HepG2 (cell line): Measurements from ENCODE around the gene MAEA. TPM values are rescaled to one million over a fixed set of nuclear protein-coding genes. Genes with fewer than 3 reads are reported as not detected.

Experiments used
- ATAC-seq: fragments of 200-7000 bp; cut with Tn5 transposase; 3 replicates; pipeline ENCODE4 v1.9.1; 2020; ENCODE audit warnings: mild to moderate bottlenecking, moderate library complexity
- BruUV-seq: library from RNA; stranded (reverse); fragments of 400-500 nt; replicated peaks from 2 replicates; lab custom pipeline; 2021; lab: Mats Ljungman, UMichigan
- CTCF ChIA-PET: fragments of 300-600 bp; formaldehyde crosslinking; extraction: SDS; loops from one replicate; lab custom pipeline; 2021; ENCODE audit warnings: low total read pairs, inconsistent platforms, low intra/inter-chr PET ratio; lab: Yijun Ruan, JAX
- POLR2A ChIA-PET: fragments of 350-600 bp; sonication (Branson Sonifier 250); formaldehyde crosslinking; loops from one replicate; lab custom pipeline; 2020; ENCODE audit warnings: antibody characterized with exemption, inconsistent platforms; lab: Yijun Ruan, JAX
- DNase-seq: peaks from one replicate; pipeline ENCODE4 v3.0.0-alpha.2; 2015; ENCODE audit warnings: low spot score
- FAIRE-seq: peaks from 3 replicates; lab custom pipeline; 2011; peaks lifted over from hg19 to GRCh38; lab: Jason Lieb, UNC
- H2AFZ ChIP-seq: one replicate; pipeline ENCODE4 v1.6.1; 2011; ENCODE audit warnings: low read length, inconsistent platforms
- H3K27ac ChIP-seq: fragments of 300-600 bp; 3 replicates; pipeline ENCODE4 v1.8.0; 2011; ENCODE audit warnings: mixed run types, mild to moderate bottlenecking, mixed read lengths, low read length, inconsistent platforms; ENCODE audit not compliant: insufficient read depth; ENCODE audit errors: extremely low read length
- H3K27me3 ChIP-seq, 2 experiments: fragments of 200-600 bp in 1 of 2; 2 replicates in 1 of 2; 3 replicates in 1 of 2; pipeline versions ENCODE4 v1.6.0 to v1.8.0; 2011; ENCODE audit warnings: low read length in 2 of 2, mild to moderate bottlenecking in 2 of 2, moderate library complexity in 2 of 2, inconsistent platforms in 1 of 2; ENCODE audit not compliant: insufficient read depth in 2 of 2, control insufficient read depth in 1 of 2
- H3K36me3 ChIP-seq, 2 experiments: fragments of 200-600 bp in 1 of 2; replicated peaks in 1 of 2; 2 replicates in 1 of 2; 3 replicates in 1 of 2; pipeline versions ENCODE4 v1.5.1 to v1.8.0; 2011; ENCODE audit warnings: low read length in 2 of 2, inconsistent platforms in 1 of 2; ENCODE audit not compliant: insufficient read depth in 2 of 2, control insufficient read depth in 1 of 2
- H3K4me1 ChIP-seq: 2 replicates; pipeline ENCODE4 v1.5.1; 2012; ENCODE audit warnings: low read length, inconsistent platforms; ENCODE audit not compliant: insufficient read depth
- H3K4me2 ChIP-seq: 2 replicates; pipeline ENCODE4 v1.6.0; 2011; ENCODE audit warnings: low read depth, low read length, inconsistent platforms
- H3K4me3 ChIP-seq, 3 experiments: fragments of 200-600 bp in 1 of 3; sonication (generic), shearing (Covaris generic) in 1 of 3; replicated peaks in 1 of 3; 2 replicates each; pipeline ENCODE4 v1.5.1; 2011 to 2016; ENCODE audit warnings: low read length in 3 of 3, inconsistent platforms in 2 of 3, low read depth in 2 of 3, mild to moderate bottlenecking in 2 of 3, control low read depth in 1 of 3, mixed read lengths in 1 of 3; ENCODE audit not compliant: insufficient read depth in 1 of 3
- H3K79me2 ChIP-seq: one replicate; pipeline ENCODE4 v1.6.1; 2011; ENCODE audit warnings: low read length, inconsistent platforms; ENCODE audit not compliant: insufficient read depth
- H3K9ac ChIP-seq: 2 replicates; pipeline ENCODE4 v1.6.0; 2011; ENCODE audit warnings: mild to moderate bottlenecking, low read depth, low read length, inconsistent platforms; ENCODE audit not compliant: insufficient read depth
- H3K9me3 ChIP-seq: 2 replicates; pipeline ENCODE4 v1.5.1; 2012; ENCODE audit warnings: mild to moderate bottlenecking, low read length
- H4K20me1 ChIP-seq: 2 replicates; pipeline ENCODE4 v1.6.0; 2011; ENCODE audit warnings: inconsistent platforms, mild to moderate bottlenecking, low read length, moderate library complexity; ENCODE audit not compliant: insufficient read depth
- ATF1 ChIP-seq: IDR thresholded peaks from 2 replicates; pipeline ENCODE4 v1.6.1; 2016; ENCODE audit warnings: mild to moderate bottlenecking, control low read depth
- CCDC6 ChIP-seq: sonication (generic); formaldehyde crosslinking; IDR thresholded peaks from 2 replicates; pipeline ENCODE4 v1.8.1; 2022; ENCODE audit warnings: mild to moderate bottlenecking, missing genetic modification reagents, moderate library complexity
- DRAP1 ChIP-seq: IDR thresholded peaks from 2 replicates; pipeline ENCODE4 v1.6.1; 2016; ENCODE audit warnings: missing genetic modification reagents, missing compliant biosample characterization
- EEA1 ChIP-seq: sonication (generic); formaldehyde crosslinking; IDR thresholded peaks from 2 replicates; pipeline ENCODE4 v1.5.1; 2020; ENCODE audit warnings: mild to moderate bottlenecking, missing genetic modification reagents, borderline replicate concordance
- GABPA ChIP-seq, 2 experiments: IDR thresholded peaks; 2 replicates each; pipeline ENCODE4 v1.6.1; 2011 to 2016; ENCODE audit warnings: low read depth in 2 of 2, low read length in 1 of 2, missing biosample characterization in 1 of 2, missing genetic modification characterization in 1 of 2
- KLF12 ChIP-seq: sonication (generic); formaldehyde crosslinking; IDR thresholded peaks from 2 replicates; pipeline ENCODE4 v1.4.0; 2020; ENCODE audit warnings: missing genetic modification reagents, borderline replicate concordance
- KLF16 ChIP-seq, 2 experiments: sonication (generic) in 1 of 2; formaldehyde crosslinking in 1 of 2; IDR thresholded peaks; 2 replicates each; pipeline versions ENCODE4 v1.6.1 to v1.8.0; 2016 to 2023; ENCODE audit warnings: missing genetic modification reagents in 2 of 2, missing compliant biosample characterization in 1 of 2
- MIER2 ChIP-seq: IDR thresholded peaks from 2 replicates; pipeline ENCODE4 v1.6.1; 2016; ENCODE audit warnings: missing biosample characterization, missing genetic modification reagents
- NCOA2 ChIP-seq: sonication (generic); formaldehyde crosslinking; IDR thresholded peaks from 2 replicates; pipeline ENCODE4 v1.8.0; 2022; ENCODE audit warnings: inconsistent platforms
- RAD21 ChIP-seq: fragments of 450-650 bp; formaldehyde crosslinking; IDR thresholded peaks from 2 replicates; pipeline ENCODE4 v1.5.0; 2020; ENCODE audit warnings: mild to moderate bottlenecking
- RBAK ChIP-seq: sonication (generic); formaldehyde crosslinking; IDR thresholded peaks from 2 replicates; pipeline ENCODE4 v1.5.1; 2020; ENCODE audit warnings: mild to moderate bottlenecking, missing genetic modification reagents
- REL ChIP-seq: sonication (generic); formaldehyde crosslinking; conservative IDR thresholded peaks from 2 replicates; pipeline ENCODE4 v1.8.0; 2022; ENCODE audit warnings: mild to moderate bottlenecking, missing genetic modification reagents, moderate library complexity
- SAP130 ChIP-seq: IDR thresholded peaks from 2 replicates; pipeline ENCODE4 v1.6.1; 2016; ENCODE audit warnings: low read depth
- SOX13 ChIP-seq, 3 experiments: fragments of 450-650 bp in 1 of 3; sonication (generic) in 1 of 3; formaldehyde crosslinking in 1 of 3; IDR thresholded peaks in 2 of 3; conservative IDR thresholded peaks in 1 of 3; 2 replicates each; pipeline versions ENCODE4 v1.5.0 to v1.6.1; 2016 to 2020; ENCODE audit warnings: antibody characterized with exemption in 1 of 3, mild to moderate bottlenecking in 1 of 3, missing compliant biosample characterization in 1 of 3, missing genetic modification reagents in 1 of 3, moderate library complexity in 1 of 3
- ZBTB7A ChIP-seq: sonication (generic); formaldehyde crosslinking; IDR thresholded peaks from 2 replicates; pipeline ENCODE4 v1.8.0; 2022; ENCODE audit warnings: mild to moderate bottlenecking, missing genetic modification reagents
- ZC3H4 ChIP-seq: sonication (generic); formaldehyde crosslinking; IDR thresholded peaks from 2 replicates; pipeline ENCODE4 v1.4.0; 2020; ENCODE audit warnings: missing genetic modification reagents, borderline replicate concordance
- ZNF414 ChIP-seq: sonication (generic); formaldehyde crosslinking; IDR thresholded peaks from 2 replicates; pipeline ENCODE4 v1.5.0; 2020; ENCODE audit warnings: missing genetic modification reagents
- ZNF570 ChIP-seq: sonication (generic); formaldehyde crosslinking; IDR thresholded peaks from 2 replicates; pipeline ENCODE4 v1.4.0; 2020; ENCODE audit warnings: mild to moderate bottlenecking, missing genetic modification reagents, borderline replicate concordance
- ZNF703 ChIP-seq: sonication (generic); formaldehyde crosslinking; IDR thresholded peaks from 2 replicates; pipeline ENCODE4 v1.5.1; 2020; ENCODE audit warnings: missing genetic modification reagents, mild to moderate bottlenecking, moderate library complexity, borderline replicate concordance
- WGBS: methylation state at CpG from one replicate; pipeline ENCODE4 v1.1.6; 2017; ENCODE audit warnings: low lambda C conversion rate; 5-methylcytosine and 5-hydroxymethylcytosine counted together
- in situ Hi-C: cut with HindIII; loops from 2 replicates; pipeline ENCODE4 v1.10.0; 2017; ENCODE audit warnings: low pct_unique_long_range_greater_than_20kb; ENCODE audit not compliant: extremely low pct_ligation_motif_present
- intact Hi-C: fragments of 100-400 bp; cut with micrococcal nuclease; formaldehyde crosslinking; loops from one replicate; pipeline ENCODE4 v1.10.0; 2022; ENCODE audit not compliant: unreplicated experiment
- polyA plus RNA-seq, 8 experiments: library from polyadenylated mRNA; depleted of rRNA in 3 of 8; stranded (reverse) in 7 of 8; unstranded in 1 of 8; fragments of >200 nt; fragmentation: Illumina TruSeq in 4 of 8; extraction: Trizol in 4 of 8; gene quantifications; 2 replicates each; pipeline versions ENCODE4 v1.2.1 to v1.2.3, GENCODE V29; 2011 to 2016; ENCODE audit warnings: low read depth in 4 of 8, missing spikeins in 1 of 8, mixed read lengths in 1 of 8; ENCODE audit not compliant: insufficient read depth in 1 of 8
- total RNA-seq, 5 experiments: library from RNA; depleted of rRNA; stranded (reverse); fragments of >200 nt; fragmentation: Illumina TruSeq; extraction: Trizol; gene quantifications; 2 replicates each; pipeline ENCODE4 v1.2.3, GENCODE V29; 2016; ENCODE audit warnings: low read depth in 1 of 5
- TF ChIP-seq, protein P1 (sequence below): IDR thresholded peaks from 2 replicates; pipeline ENCODE4 v1.6.1; 2016
- TF ChIP-seq, protein P2 (sequence below): sonication (generic); formaldehyde crosslinking; IDR thresholded peaks from 2 replicates; pipeline ENCODE4 v1.5.0; 2020; ENCODE audit warnings: mild to moderate bottlenecking, missing genetic modification reagents

Gene MAEA
- total and polyA plus RNA-seq, 2 of the 13 experiments (the other 11 are each of a cell fraction or from before 2014, with no cell fraction given): 52.0 to 57.1 TPM

DNA sequence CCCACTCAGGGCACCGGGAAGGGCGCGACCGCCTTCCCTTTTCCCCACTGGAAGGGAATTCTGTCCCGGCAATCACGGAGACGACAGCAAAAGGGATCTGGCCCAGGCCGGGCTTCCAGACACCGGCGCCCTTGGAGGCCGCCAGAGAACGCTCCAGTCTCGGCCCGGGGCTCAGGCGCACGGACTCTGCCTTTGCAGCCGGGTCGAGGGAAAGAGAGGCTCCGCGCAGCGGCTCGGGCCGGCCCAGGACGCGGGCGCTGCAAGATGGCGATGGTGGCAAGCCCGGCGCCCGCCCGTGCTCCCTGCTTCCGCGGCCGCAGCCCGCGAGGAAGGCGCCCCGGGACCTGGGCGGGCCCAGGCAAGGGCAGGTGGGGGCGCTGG, 41.8 kb upstream of the MAEA start:
- Histone ChIP-seq H3K27me3 (no peaks in the 10 kb centered on the region), H3K4me1 (peaks cover 56% of the 10 kb centered on the region), H3K4me2 (peak overlapping the region; percentile 93), H4K20me1 (peaks cover 40% of the 10 kb centered on the region), H3K27ac (peak overlapping the region; percentile 91), H3K9ac (peak overlapping the region; percentile 97), H3K9me3 (peaks cover under 1% of the 10 kb centered on the region; the same call in 1 of the 2 replicates), H3K4me3 (peak overlapping the region; percentile 87 to 95 (median 89)), H3K79me2 (peaks cover 68% of the 10 kb centered on the region), H3K36me3 (peaks cover 2 to 5% of the 10 kb centered on the region in 2 experiments; a peak in 3 of 5 replicates), H2AFZ (no peak overlapping the region)
- peak; percentile 59; the same call in 2 of the 3 replicates for ATAC-seq
- in situ Hi-C loops (no loop called here), intact Hi-C loops (loop anchor here (1.0 to 2.0 kb wide), 2 partner anchors 75 to 99 kb away; partner anchors contain the start of genes SPON2 and UVSSA)
- ChIA-PET CTCF (no interaction called here), POLR2A (interaction anchor here (1.0 to 4.1 kb wide), 7 partner anchors 16 to 254 kb away, joined by 3 to 43 read pairs (median 14); partner anchors contain the start of genes SLC26A1, SPON2 and UVSSA)
- no peak for DNase-seq
- no TSS peak for BruUV-seq
- WGBS: no CpG with 5 or more reads among the region's 40 CpGs
- no peak for FAIRE-seq
- TF ChIP-seq DRAP1: no peak
- TF ChIP-seq ZNF703 (CRISPR knock-in tag): 0 out of 2 replicates have a peak, but pooled peaks have one; percentile 10
- TF ChIP-seq ZBTB7A: no peak
- no peak for TF ChIP-seq SOX13 (IDR thresholded peaks at IDR 0.05)
- no peak for TF ChIP-seq SOX13 (CRISPR knock-in tag; conservative IDR thresholded peaks at IDR 0.05 in 1 of 2, IDR thresholded peaks at IDR 0.05 in 1 of 2)
- TF ChIP-seq GABPA (IDR thresholded peaks at IDR 0.05; ENCODE audit: low read depth, low read length): no peak
- TF ChIP-seq GABPA (CRISPR knock-in tag; IDR thresholded peaks at IDR 0.05; ENCODE audit: low read depth): no peak
- TF ChIP-seq, protein P1, sequence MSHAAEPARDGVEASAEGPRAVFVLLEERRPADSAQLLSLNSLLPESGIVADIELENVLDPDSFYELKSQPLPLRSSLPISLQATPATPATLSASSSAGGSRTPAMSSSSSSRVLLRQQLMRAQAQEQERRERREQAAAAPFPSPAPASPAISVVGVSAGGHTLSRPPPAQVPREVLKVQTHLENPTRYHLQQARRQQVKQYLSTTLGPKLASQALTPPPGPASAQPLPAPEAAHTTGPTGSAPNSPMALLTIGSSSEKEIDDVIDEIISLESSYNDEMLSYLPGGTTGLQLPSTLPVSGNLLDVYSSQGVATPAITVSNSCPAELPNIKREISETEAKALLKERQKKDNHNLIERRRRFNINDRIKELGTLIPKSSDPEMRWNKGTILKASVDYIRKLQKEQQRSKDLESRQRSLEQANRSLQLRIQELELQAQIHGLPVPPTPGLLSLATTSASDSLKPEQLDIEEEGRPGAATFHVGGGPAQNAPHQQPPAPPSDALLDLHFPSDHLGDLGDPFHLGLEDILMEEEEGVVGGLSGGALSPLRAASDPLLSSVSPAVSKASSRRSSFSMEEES (CRISPR knock-in tag): no peak
- no peak for TF ChIP-seq ATF1 (CRISPR knock-in tag)
- TF ChIP-seq KLF16 (CRISPR knock-in tag; IDR thresholded peaks at IDR 0.05): no peak
- TF ChIP-seq ZNF414 (CRISPR knock-in tag): no peak
- no peak; the same call in 1 of the 2 replicates for TF ChIP-seq RAD21
- TF ChIP-seq, protein P2, sequence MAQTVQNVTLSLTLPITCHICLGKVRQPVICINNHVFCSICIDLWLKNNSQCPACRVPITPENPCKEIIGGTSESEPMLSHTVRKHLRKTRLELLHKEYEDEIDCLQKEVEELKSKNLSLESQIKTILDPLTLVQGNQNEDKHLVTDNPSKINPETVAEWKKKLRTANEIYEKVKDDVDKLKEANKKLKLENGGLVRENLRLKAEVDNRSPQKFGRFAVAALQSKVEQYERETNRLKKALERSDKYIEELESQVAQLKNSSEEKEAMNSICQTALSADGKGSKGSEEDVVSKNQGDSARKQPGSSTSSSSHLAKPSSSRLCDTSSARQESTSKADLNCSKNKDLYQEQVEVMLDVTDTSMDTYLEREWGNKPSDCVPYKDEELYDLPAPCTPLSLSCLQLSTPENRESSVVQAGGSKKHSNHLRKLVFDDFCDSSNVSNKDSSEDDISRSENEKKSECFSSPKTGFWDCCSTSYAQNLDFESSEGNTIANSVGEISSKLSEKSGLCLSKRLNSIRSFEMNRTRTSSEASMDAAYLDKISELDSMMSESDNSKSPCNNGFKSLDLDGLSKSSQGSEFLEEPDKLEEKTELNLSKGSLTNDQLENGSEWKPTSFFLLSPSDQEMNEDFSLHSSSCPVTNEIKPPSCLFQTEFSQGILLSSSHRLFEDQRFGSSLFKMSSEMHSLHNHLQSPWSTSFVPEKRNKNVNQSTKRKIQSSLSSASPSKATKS: no peak
- TF ChIP-seq ZNF570: no peak
- TF ChIP-seq CCDC6 (CRISPR knock-in tag): no peak
- no peak for TF ChIP-seq RBAK (CRISPR knock-in tag)
- no peak for TF ChIP-seq MIER2 (CRISPR knock-in tag)
- no peak for TF ChIP-seq NCOA2 (CRISPR knock-in tag)
- no peak for TF ChIP-seq REL (CRISPR knock-in tag)
- TF ChIP-seq EEA1 (CRISPR knock-in tag): no peak
- TF ChIP-seq KLF12 (CRISPR knock-in tag): no peak
- no peak for TF ChIP-seq ZC3H4 (CRISPR knock-in tag)
- peak; percentile 16; the same call in 1 of the 2 replicates for TF ChIP-seq SAP130
